Measurements from ENCODE around the gene DNAH1. TPM values are rescaled to one million over a fixed set of nuclear protein-coding genes. Genes with fewer than 3 reads are reported as not detected.

Gene DNAH1
- total RNA-seq, 2 experiments from 2014 or later: 5.8 to 14.2 TPM

GRCh38 chr3:52349131-52349530, 33.0 kb downstream of the DNAH1 start:
- H4K20me1 ChIP-seq (ENCODE audit: insufficient read depth, low read length): no peaks in the 10 kb centered on the region
- no peak overlapping the region for H2AFZ ChIP-seq (ENCODE audit: low read length)
- ChIA-PET POLR2A (interaction anchor here (0.6 kb wide), 1 partner anchor 72 kb away, joined by 5 read pairs; no protein-coding TSS in a partner anchor), CTCF (ENCODE audit: unreplicated experiment) (no interaction called here)
- H3K4me2 ChIP-seq (ENCODE audit: low read length): no peak overlapping the region
- no TSS peak for BruUV-seq (replicated peaks)
- intact Hi-C loops (cut with micrococcal nuclease; ENCODE audit: unreplicated experiment): no loop called here
- H3K36me3 ChIP-seq (ENCODE audit: insufficient read depth, low read length): no peaks in the 10 kb centered on the region
- no peaks in the 10 kb centered on the region for H3K9me3 ChIP-seq (ENCODE audit: low read length)
- H3K79me2 ChIP-seq (ENCODE audit: insufficient read depth, low read depth, low read length): no peaks in the 10 kb centered on the region
- no peaks in the 10 kb centered on the region for H3K9me2 ChIP-seq (ENCODE audit: insufficient read depth, low read length)
- H3K27ac ChIP-seq (ENCODE audit: low read depth, low read length, poor library complexity, severe bottlenecking): no peak overlapping the region
- no peak overlapping the region for H3K4me3 ChIP-seq (ENCODE audit: low read depth, low read length, poor library complexity, severe bottlenecking)
- DNase-seq (ENCODE audit: low spot score): no peak
- TF ChIP-seq CTCF (conservative IDR thresholded peaks at IDR 0.05; ENCODE audit: low read length) (no peak), EZH2phosphoT487 (IDR thresholded peaks at IDR 0.05; ENCODE audit: borderline replicate concordance, low read depth, low read length) (no peak)
- H3K4me1 ChIP-seq (ENCODE audit: insufficient read depth, low read length, poor library complexity, severe bottlenecking): peaks cover 24% of the 10 kb centered on the region

- TF ChIP-seq CTCF (conservative IDR thresholded peaks at IDR 0.05; ENCODE audit: low read length) (no peak), EZH2phosphoT487 (IDR thresholded peaks at IDR 0.05; ENCODE audit: borderline replicate concordance, low read depth, low read length) (no peak)
- no peak for DNase-seq (ENCODE audit: low spot score)
- BruUV-seq (replicated peaks): no TSS peak
- no peak overlapping the region for H3K4me3 ChIP-seq (ENCODE audit: low read depth, low read length, poor library complexity, severe bottlenecking)
- peaks cover 24% of the 10 kb centered on the region for H3K4me1 ChIP-seq (ENCODE audit: insufficient read depth, low read length, poor library complexity, severe bottlenecking)
- H2AFZ ChIP-seq (ENCODE audit: low read length): no peak overlapping the region
- no peaks in the 10 kb centered on the region for H3K36me3 ChIP-seq (ENCODE audit: insufficient read depth, low read length)
- ChIA-PET CTCF (ENCODE audit: unreplicated experiment) (interaction anchor here (1.1 kb wide), 1 partner anchor 53 kb away, joined by 6 read pairs; no protein-coding TSS in a partner anchor), POLR2A (no interaction called here)
- H3K9me2 ChIP-seq (ENCODE audit: insufficient read depth, low read length): no peaks in the 10 kb centered on the region
- H3K79me2 ChIP-seq (ENCODE audit: insufficient read depth, low read depth, low read length): no peaks in the 10 kb centered on the region
- intact Hi-C loops (cut with micrococcal nuclease; ENCODE audit: unreplicated experiment): loop anchor here (2.0 kb wide), 1 partner anchor 23 kb away; no protein-coding TSS in a partner anchor
- H4K20me1 ChIP-seq (ENCODE audit: insufficient read depth, low read length): no peaks in the 10 kb centered on the region
- no peak overlapping the region for H3K27ac ChIP-seq (ENCODE audit: low read depth, low read length, poor library complexity, severe bottlenecking)
- peak overlapping the region; percentile 55 for H3K4me2 ChIP-seq (ENCODE audit: low read length)
- no peaks in the 10 kb centered on the region for H3K9me3 ChIP-seq (ENCODE audit: low read length)
Measured at GRCh38 chr3:52349611-52350395, 33.7 kb downstream of the DNAH1 start.

- Histone ChIP-seq H3K4me1 (ENCODE audit: insufficient read depth, low read length, poor library complexity, severe bottlenecking) (peaks cover 24% of the 10 kb centered on the region), H3K79me2 (ENCODE audit: insufficient read depth, low read depth, low read length) (no peaks in the 10 kb centered on the region), H3K4me2 (ENCODE audit: low read length) (peak overlapping the region; percentile 55), H3K9me3 (ENCODE audit: low read length) (no peaks in the 10 kb centered on the region), H4K20me1 (ENCODE audit: insufficient read depth, low read length) (no peaks in the 10 kb centered on the region), H2AFZ (ENCODE audit: low read length) (no peak overlapping the region), H3K4me3 (ENCODE audit: low read depth, low read length, poor library complexity, severe bottlenecking) (no peak overlapping the region), H3K27ac (ENCODE audit: low read depth, low read length, poor library complexity, severe bottlenecking) (peak overlapping the region; percentile 11), H3K9me2 (ENCODE audit: insufficient read depth, low read length) (no peaks in the 10 kb centered on the region), H3K36me3 (ENCODE audit: insufficient read depth, low read length) (no peaks in the 10 kb centered on the region)
- CTCF ChIA-PET (ENCODE audit: unreplicated experiment): interaction anchor here (1.1 kb wide), 1 partner anchor 53 kb away, joined by 6 read pairs; no protein-coding TSS in a partner anchor
- TF ChIP-seq CTCF (conservative IDR thresholded peaks at IDR 0.05; ENCODE audit: low read length): no peak
- no peak for TF ChIP-seq EZH2phosphoT487 (IDR thresholded peaks at IDR 0.05; ENCODE audit: borderline replicate concordance, low read depth, low read length)
- BruUV-seq (replicated peaks): no TSS peak
- POLR2A ChIA-PET: interaction anchor here (1.0 kb wide), 1 partner anchor 125 kb away, joined by 3 read pairs; the partner anchor contains the start of gene TLR9
- intact Hi-C loops (cut with micrococcal nuclease; ENCODE audit: unreplicated experiment): loop anchor here (2.0 kb wide), 1 partner anchor 22 kb away; no protein-coding TSS in a partner anchor
- peak; percentile 75 for DNase-seq (ENCODE audit: low spot score)
Measured at GRCh38 chr3:52350416-52350815, 34.3 kb downstream of the DNAH1 start.
